Astrocyte (in vitro differentiated cells and primary cell): ENCODE data around the gene NUP160.
"Not testable (repeated sequence)": the region's sequence is repeated elsewhere in the genome, so short reads cannot be mapped to it uniquely, and the experiment has no call there.

Source experiments
- EZH2 ChIP-seq: IDR thresholded peaks from 2 replicates; pipeline ENCODE4 v1.6.1; 2012; ENCODE audit warnings: mild to moderate bottlenecking, low read length, inconsistent platforms; ENCODE audit not compliant: insufficient read depth
- TF ChIP-seq, protein P1 (sequence below): IDR thresholded peaks from 2 replicates; pipeline ENCODE4 v1.5.1; 2011; ENCODE audit warnings: low read depth, mild to moderate bottlenecking, inconsistent platforms, low read length, moderate library complexity; ENCODE audit not compliant: insufficient read depth

GRCh38 chr11:47737817-47738216 is 110.3 kb downstream of the NUP160 start:
- TF ChIP-seq, protein P1, sequence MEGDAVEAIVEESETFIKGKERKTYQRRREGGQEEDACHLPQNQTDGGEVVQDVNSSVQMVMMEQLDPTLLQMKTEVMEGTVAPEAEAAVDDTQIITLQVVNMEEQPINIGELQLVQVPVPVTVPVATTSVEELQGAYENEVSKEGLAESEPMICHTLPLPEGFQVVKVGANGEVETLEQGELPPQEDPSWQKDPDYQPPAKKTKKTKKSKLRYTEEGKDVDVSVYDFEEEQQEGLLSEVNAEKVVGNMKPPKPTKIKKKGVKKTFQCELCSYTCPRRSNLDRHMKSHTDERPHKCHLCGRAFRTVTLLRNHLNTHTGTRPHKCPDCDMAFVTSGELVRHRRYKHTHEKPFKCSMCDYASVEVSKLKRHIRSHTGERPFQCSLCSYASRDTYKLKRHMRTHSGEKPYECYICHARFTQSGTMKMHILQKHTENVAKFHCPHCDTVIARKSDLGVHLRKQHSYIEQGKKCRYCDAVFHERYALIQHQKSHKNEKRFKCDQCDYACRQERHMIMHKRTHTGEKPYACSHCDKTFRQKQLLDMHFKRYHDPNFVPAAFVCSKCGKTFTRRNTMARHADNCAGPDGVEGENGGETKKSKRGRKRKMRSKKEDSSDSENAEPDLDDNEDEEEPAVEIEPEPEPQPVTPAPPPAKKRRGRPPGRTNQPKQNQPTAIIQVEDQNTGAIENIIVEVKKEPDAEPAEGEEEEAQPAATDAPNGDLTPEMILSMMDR = not testable (repeated sequence)
- TF ChIP-seq EZH2 = not testable (repeated sequence)
